Measurements from ENCODE around the gene CITED4. TPM values are rescaled to one million over a fixed set of nuclear protein-coding genes. Genes with fewer than 3 reads are reported as not detected.

The CITED4 gene
- total RNA-seq, 1 experiment from 2014 or later: 9.5 TPM

GRCh38 chr1:40825435-40825788 is 36.8 kb downstream of the CITED4 start:
- peak; percentile 71 for DNase-seq
- no peak overlapping the region for H2AFZ ChIP-seq (ENCODE audit: low read length)

More at GRCh38 chr1:40825435-40825788, 36.8 kb downstream of the CITED4 start:
- TF ChIP-seq CTCF (conservative IDR thresholded peaks at IDR 0.05): no peak
- Mint-ChIP-seq H3K27ac (peak overlapping the region; percentile 25 to 68 (median 59); a peak in 5 of 7 replicates), H3K27me3 (ENCODE audit: low read depth) (no peaks in the 10 kb centered on the region; the same call in none of the 2 replicates), H3K36me3 (ENCODE audit: insufficient read depth in 1 of 3, low read depth in 3 of 3) (no peaks in the 10 kb centered on the region), H3K4me3 (0 out of 5 replicates have a peak overlapping the region, but pooled peaks of 1 of the 2 experiments have one; percentile 2), H3K4me1 (peaks cover 22 to 28% of the 10 kb centered on the region in 2 experiments), H3K9me3 (no peaks in the 10 kb centered on the region)
- H3K18ac ChIP-seq (ENCODE audit: insufficient read length, low read depth, low read length): no peak overlapping the region
- H3K4me1 ChIP-seq (ENCODE audit: insufficient read depth, low read length): peaks cover 8% of the 10 kb centered on the region; the same call in 1 of the 2 replicates
- H2BK12ac ChIP-seq (ENCODE audit: insufficient read length, low read depth, low read length): no peak overlapping the region
- H4K20me1 ChIP-seq (ENCODE audit: control insufficient read depth, insufficient read depth, insufficient read length): no peaks in the 10 kb centered on the region
- no peak overlapping the region for H4K5ac ChIP-seq (ENCODE audit: insufficient read length, low read depth, low read length)
- H3K23me2 ChIP-seq (ENCODE audit: insufficient read length, low read depth, low read length, poor library complexity, severe bottlenecking): no peaks in the 10 kb centered on the region
- no peak overlapping the region for H2BK15ac ChIP-seq (ENCODE audit: low read depth, low read length)
- no peak overlapping the region for H2BK5ac ChIP-seq (ENCODE audit: insufficient read length, low read length)
- H3K79me1 ChIP-seq (ENCODE audit: insufficient read depth, low read depth, low read length, poor library complexity, severe bottlenecking): no peaks in the 10 kb centered on the region
- no peak overlapping the region for H3K56ac ChIP-seq (ENCODE audit: insufficient read length, low read depth, low read length)
- no peaks in the 10 kb centered on the region for H3K79me2 ChIP-seq (ENCODE audit: insufficient read depth, low read length)
- no peak overlapping the region for H3K23ac ChIP-seq (ENCODE audit: insufficient read length, low read depth, low read length)
- H2BK20ac ChIP-seq (ENCODE audit: low read depth, low read length, poor library complexity, severe bottlenecking): no peak overlapping the region
- no peak overlapping the region for H4K91ac ChIP-seq (ENCODE audit: insufficient read length, low read depth, low read length)
- WGBS (ENCODE audit: extremely low coverage, insufficient read length, low lambda C conversion rate): no CpG with 5 or more reads among the region's 3 CpGs
- no peak overlapping the region for H3T11ph ChIP-seq (ENCODE audit: low read length)
- no peaks in the 10 kb centered on the region for H3K9me3 ChIP-seq (ENCODE audit: control insufficient read depth, low read depth, low read length)
- H2BK120ac ChIP-seq (ENCODE audit: low read depth, low read length, poor library complexity, severe bottlenecking): no peak overlapping the region
- H3K14ac ChIP-seq (ENCODE audit: insufficient read depth, low read length): peak overlapping the region; percentile 34; the same call in 1 of the 2 replicates
- no peak overlapping the region for H3K4me2 ChIP-seq (ENCODE audit: insufficient read depth, insufficient read length, low read length)
- H3K27me3 ChIP-seq (ENCODE audit: insufficient read depth, low read length): no peaks in the 10 kb centered on the region
- no peak overlapping the region for H4K8ac ChIP-seq (replicated peaks; ENCODE audit: insufficient read length, low read depth, low read length)
- H3K9ac ChIP-seq (ENCODE audit: extremely low read depth, insufficient read length, low read length): no peak overlapping the region
- no peak overlapping the region for H3K27ac ChIP-seq (ENCODE audit: insufficient read length, low read depth, low read length)
- H2AK5ac ChIP-seq (ENCODE audit: insufficient read length, low read length): no peak overlapping the region
- no peak overlapping the region for H3K4ac ChIP-seq (ENCODE audit: low read depth, low read length)

Measured in H9 (cell line).